Adrenal gland (tissue), 12 donors: Measurements from ENCODE around the gene PNPLA7. TPM values are rescaled to one million over a fixed set of nuclear protein-coding genes. Genes with fewer than 3 reads are reported as not detected.

Source experiments
- DNase-seq, 7 donors: peaks; one replicate each; pipeline ENCODE4 v3.0.0-alpha.2; 2019 to 2020
- H3K27ac ChIP-seq, 5 donors: fragments of 200-600 bp; sonication (generic) in 4 of 5; 1 replicate in 3 of 5; 2 replicates in 2 of 5; pipeline versions ENCODE4 v1.5.1 to v1.8.0; 2016 to 2020; ENCODE audit warnings: mild to moderate bottlenecking in 1 of 5
- H3K27me3 ChIP-seq: fragments of 200-600 bp; 2 replicates; pipeline ENCODE4 v1.8.0; 2021
- H3K36me3 ChIP-seq, 2 donors: fragments of 200-600 bp; replicated peaks in 1 of 2; 1 replicate in 1 of 2; 2 replicates in 1 of 2; pipeline versions ENCODE4 v1.5.1 to v1.8.0; 2018 to 2022
- H3K4me1 ChIP-seq, 2 donors: fragments of 200-600 bp; replicated peaks in 1 of 2; 1 replicate in 1 of 2; 2 replicates in 1 of 2; pipeline versions ENCODE4 v1.5.1 to v1.8.0; 2018 to 2021
- H3K4me3 ChIP-seq, 4 donors: fragments of 200-600 bp; sonication (generic) in 3 of 4; one replicate each; pipeline ENCODE4 v1.5.1; 2016 to 2018
- H3K9me3 ChIP-seq, 3 donors: fragments of 200-600 bp; sonication (generic) in 1 of 3; replicated peaks in 1 of 3; 1 replicate in 2 of 3; 2 replicates in 1 of 3; pipeline versions ENCODE4 v1.5.1 to v1.8.0; 2016 to 2021
- POLR2A ChIP-seq, 2 donors: fragments of 450-650 bp; IDR thresholded peaks; one replicate each; pipeline ENCODE4 v1.6.1; 2017; ENCODE audit warnings: antibody characterized with exemption in 2 of 2, mild to moderate bottlenecking in 2 of 2, moderate library complexity in 1 of 2
- WGBS, 4 donors: extraction: QIAGEN DNeasy Blood & Tissue Kit in 2 of 4; methylation state at CpG; one replicate each; pipeline versions ENCODE4 v1.1.5 to v1.1.7; 2013 to 2017; 5-methylcytosine and 5-hydroxymethylcytosine counted together
- intact Hi-C, 2 donors: fragments of 100-400 bp; cut with DNase I; formaldehyde crosslinking; loops; one replicate each; pipeline versions ENCODE4 v1.14.1 to v1.15.0; 2022 to 2023
- polyA plus RNA-seq, 3 donors: library from polyadenylated mRNA; stranded (reverse); fragments of 200-250 nt in 2 of 3; fragments of 350-450 nt in 1 of 3; fragmentation: Illumina TruSeq in 1 of 3; extraction: RNeasy Lipid Tissue Mini Kit (QIAGEN cat#74804) in 1 of 3; gene quantifications; one replicate each; pipeline ENCODE4 v1.2.3, GENCODE V29; 2013 to 2014
- total RNA-seq, 9 donors: library from RNA; depleted of rRNA in 4 of 9; stranded (reverse); fragments of >200 nt in 4 of 9; fragments of 120-200 nt in 1 of 9; fragmentation: NEBNext Ultra II Directional in 1 of 9; extraction: Animal tissue kit (Norgen Biotek cat#: 25700) in 1 of 9; gene quantifications; one replicate each; pipeline versions ENCODE4 v1.1.0 to v1.2.4, GENCODE V29; 2013 to 2023
- TF ChIP-seq, protein P1 (sequence below), 6 experiments: fragments of 450-650 bp in 4 of 6; fragments of 200-600 bp in 2 of 6; sonication (generic) in 1 of 6; IDR thresholded peaks; 1 replicate in 5 of 6; 2 replicates in 1 of 6; pipeline versions ENCODE4 v1.5.1 to v1.8.0; 2016 to 2021; ENCODE audit warnings: antibody characterized with exemption in 6 of 6, mild to moderate bottlenecking in 2 of 6, moderate library complexity in 1 of 6
- donor health status: healthy with polysubstance abuse.
- donor health status: Bipolar disorder and iron deficiency.
- donor health status: DM: yes; HTN: yes; CAD: no.
- donor health status: DM: no; HTN: no; CAD: no.
- donor health status: DM: no; HTN: no; CAD: no.
- donor health status: DM: yes; HTN: yes; CAD: no.

The PNPLA7 gene
- total and polyA plus RNA-seq, 12 donors: 0.44 to 64.1 (median 10.8) TPM

- Histone ChIP-seq H3K9me3 (no peaks in the 10 kb centered on the region), H3K36me3 (no peaks in the 10 kb centered on the region), H3K27ac (no peak overlapping the region), H3K27me3 (no peaks in the 10 kb centered on the region), H3K4me1 (peaks cover 12 to 22% of the 10 kb centered on the region in 2 donors), H3K4me3 (no peak overlapping the region)
- intact Hi-C loops: no loop called here
- 91 to 96% (median 94%) methylated on average over 18 to 30 of the region's 30 CpGs for WGBS, 4 donors
- peak in 2 of 7 donors; percentile 14 to 27 for DNase-seq
- TF ChIP-seq, protein P1, sequence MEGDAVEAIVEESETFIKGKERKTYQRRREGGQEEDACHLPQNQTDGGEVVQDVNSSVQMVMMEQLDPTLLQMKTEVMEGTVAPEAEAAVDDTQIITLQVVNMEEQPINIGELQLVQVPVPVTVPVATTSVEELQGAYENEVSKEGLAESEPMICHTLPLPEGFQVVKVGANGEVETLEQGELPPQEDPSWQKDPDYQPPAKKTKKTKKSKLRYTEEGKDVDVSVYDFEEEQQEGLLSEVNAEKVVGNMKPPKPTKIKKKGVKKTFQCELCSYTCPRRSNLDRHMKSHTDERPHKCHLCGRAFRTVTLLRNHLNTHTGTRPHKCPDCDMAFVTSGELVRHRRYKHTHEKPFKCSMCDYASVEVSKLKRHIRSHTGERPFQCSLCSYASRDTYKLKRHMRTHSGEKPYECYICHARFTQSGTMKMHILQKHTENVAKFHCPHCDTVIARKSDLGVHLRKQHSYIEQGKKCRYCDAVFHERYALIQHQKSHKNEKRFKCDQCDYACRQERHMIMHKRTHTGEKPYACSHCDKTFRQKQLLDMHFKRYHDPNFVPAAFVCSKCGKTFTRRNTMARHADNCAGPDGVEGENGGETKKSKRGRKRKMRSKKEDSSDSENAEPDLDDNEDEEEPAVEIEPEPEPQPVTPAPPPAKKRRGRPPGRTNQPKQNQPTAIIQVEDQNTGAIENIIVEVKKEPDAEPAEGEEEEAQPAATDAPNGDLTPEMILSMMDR (IDR thresholded peaks at IDR 0.05): no peak
- no peak for TF ChIP-seq POLR2A (IDR thresholded peaks at IDR 0.05)
Observed at GRCh38 chr9:137462986-137463930, 86.9 kb downstream of the PNPLA7 start.

DNA sequence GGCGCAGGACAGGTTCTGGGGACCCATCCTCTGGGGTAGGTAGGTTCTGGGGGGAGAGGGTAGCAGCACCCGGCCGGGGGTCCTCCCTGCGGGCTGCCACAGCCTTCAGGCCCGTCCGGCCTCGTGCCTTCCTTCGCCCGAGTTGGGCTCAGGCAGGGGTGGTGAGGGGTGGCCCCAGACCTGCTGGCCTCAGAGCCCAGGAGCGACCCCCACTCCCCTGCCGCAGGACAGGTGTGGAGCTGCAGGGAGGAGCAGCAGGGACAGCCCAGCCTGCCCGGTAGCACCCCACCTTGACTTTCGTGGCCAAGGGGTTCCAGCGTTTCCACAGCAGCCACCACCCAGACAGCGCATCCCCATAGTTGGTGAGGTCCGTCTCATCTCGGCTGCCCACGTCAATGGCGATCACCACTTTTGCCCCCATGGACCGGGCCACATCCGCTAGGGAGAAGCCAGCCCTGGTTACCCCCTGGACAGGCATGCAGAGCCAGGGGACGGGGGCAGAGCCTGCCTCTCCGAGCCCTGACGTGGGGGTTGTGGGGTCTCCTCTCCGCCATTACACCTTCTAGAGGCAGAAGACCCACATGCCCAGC lies 87.7 kb downstream of the PNPLA7 start:
- 87 to 95% (median 94%) methylated on average over 7 to 25 of the region's 25 CpGs for WGBS, 4 donors
- Histone ChIP-seq H3K9me3 (no peaks in the 10 kb centered on the region), H3K27me3 (no peaks in the 10 kb centered on the region), H3K4me3 (no peak overlapping the region), H3K27ac (no peak overlapping the region), H3K36me3 (no peaks in the 10 kb centered on the region), H3K4me1 (peaks cover 15 to 23% of the 10 kb centered on the region in 2 donors)
- intact Hi-C loops: no loop called here
- TF ChIP-seq, protein P1 (IDR thresholded peaks at IDR 0.05): no peak
- no peak for TF ChIP-seq POLR2A (IDR thresholded peaks at IDR 0.05)
- DNase-seq: peak in 2 of 7 donors; percentile 21 to 24

DNA sequence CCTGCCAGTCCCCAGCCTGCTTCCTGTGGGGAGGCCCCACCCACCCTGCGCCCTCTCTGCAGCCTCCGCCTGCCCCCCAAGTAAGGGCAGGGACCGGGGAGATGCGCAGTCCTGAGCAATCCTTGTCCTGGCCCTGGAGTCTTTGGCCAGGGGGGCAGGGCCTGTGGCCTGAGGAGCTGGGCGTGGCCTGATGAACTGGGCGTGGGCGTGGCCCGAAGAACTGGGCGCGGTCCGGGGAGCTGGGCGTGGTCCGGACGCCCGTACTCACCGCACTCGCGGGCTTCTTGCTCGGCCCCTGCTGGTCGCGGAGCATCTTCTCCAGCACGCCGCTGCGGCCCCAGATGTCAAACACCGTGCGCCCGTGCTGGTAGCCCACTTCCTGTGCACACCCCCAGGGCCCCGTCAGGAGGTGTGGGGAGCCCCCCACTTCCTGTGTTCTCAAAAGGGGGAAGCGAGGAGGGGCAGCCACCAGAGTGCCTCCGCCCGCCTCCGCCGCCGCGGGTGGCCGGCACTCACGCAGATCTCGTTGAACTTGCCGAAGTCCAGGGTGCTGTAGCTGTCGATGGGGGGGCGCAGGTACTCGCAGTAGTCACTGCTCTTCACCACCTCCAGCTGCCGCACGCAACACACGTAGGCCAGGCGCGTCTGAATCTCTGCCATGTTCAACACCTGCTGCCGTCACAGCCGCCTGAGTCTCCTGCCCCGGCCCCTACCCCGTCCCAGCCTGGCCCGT lies 88.4 kb downstream of the PNPLA7 start:
- no peak for TF ChIP-seq POLR2A (IDR thresholded peaks at IDR 0.05)
- TF ChIP-seq, protein P1 (IDR thresholded peaks at IDR 0.05): no peak
- intact Hi-C loops: no loop called here
- Histone ChIP-seq H3K27ac (no peak overlapping the region), H3K27me3 (no peaks in the 10 kb centered on the region), H3K4me1 (peaks cover 15 to 23% of the 10 kb centered on the region in 2 donors), H3K4me3 (no peak overlapping the region), H3K36me3 (peaks cover 0 to 5% of the 10 kb centered on the region in 2 donors), H3K9me3 (no peaks in the 10 kb centered on the region)
- DNase-seq: peak in 6 of 7 donors; percentile 25 to 56 (median 40)
- WGBS, 4 donors: 60 to 86% (median 71%) methylated on average over 18 to 51 of the region's 52 CpGs

- intact Hi-C loops: no loop called here
- Histone ChIP-seq H3K36me3 (peaks cover 0 to 6% of the 10 kb centered on the region in 2 donors), H3K9me3 (no peaks in the 10 kb centered on the region), H3K4me3 (no peak overlapping the region), H3K27me3 (no peaks in the 10 kb centered on the region), H3K27ac (no peak overlapping the region), H3K4me1 (peaks cover 15 to 23% of the 10 kb centered on the region in 2 donors)
- whole genome bisulfite sequencing, 4 donors: 86 to 100% (median 93%) methylated on average over 8 to 21 of the region's 21 CpGs
- TF ChIP-seq POLR2A (IDR thresholded peaks at IDR 0.05): no peak
- TF ChIP-seq, protein P1 (IDR thresholded peaks at IDR 0.05): no peak
- DNase-seq: peak in 3 of 7 donors; percentile 13 to 32 (median 25)
Observed at GRCh38 chr9:137461316-137461662, 88.9 kb downstream of the PNPLA7 start.
